Astrocyte (in vitro differentiated cells and primary cell): Measurements from ENCODE around the gene DOCK11. TPM values are rescaled to one million over a fixed set of nuclear protein-coding genes. Genes with fewer than 3 reads are reported as not detected.
"Not testable (repeated sequence)": the region's sequence is repeated elsewhere in the genome, so short reads cannot be mapped to it uniquely, and the experiment has no call there.

Source experiments
- DNase-seq: peaks from one replicate; pipeline ENCODE4 v3.0.0-alpha.2; 2010; ENCODE audit warnings: low read depth
- FAIRE-seq: peaks from 2 replicates; lab custom pipeline; 2011; peaks lifted over from hg19 to GRCh38; lab: Jason Lieb, UNC
- H2AFZ ChIP-seq: 2 replicates; pipeline ENCODE4 v1.6.0; 2012; ENCODE audit warnings: low read depth, low read length, inconsistent platforms
- H3K27ac ChIP-seq: 2 replicates; pipeline ENCODE4 v1.5.1; 2011; ENCODE audit warnings: low read depth, low read length, inconsistent platforms
- H3K27me3 ChIP-seq: 2 replicates; pipeline ENCODE4 v1.6.0; 2011; ENCODE audit warnings: low read length, inconsistent platforms; ENCODE audit not compliant: insufficient read depth
- H3K36me3 ChIP-seq: 2 replicates; pipeline ENCODE4 v1.5.1; 2011; ENCODE audit warnings: low read length, inconsistent platforms; ENCODE audit not compliant: insufficient read depth
- H3K4me1 ChIP-seq: 2 replicates; pipeline ENCODE4 v1.5.1; 2011; ENCODE audit warnings: low read length, inconsistent platforms; ENCODE audit not compliant: insufficient read depth
- H3K4me2 ChIP-seq: 2 replicates; pipeline ENCODE4 v1.6.0; 2012; ENCODE audit warnings: low read length, inconsistent platforms
- H3K4me3 ChIP-seq: 2 replicates; pipeline ENCODE4 v1.5.1; 2011; ENCODE audit warnings: low read depth, mild to moderate bottlenecking, low read length, inconsistent platforms; ENCODE audit not compliant: insufficient read depth
- H3K79me2 ChIP-seq: 2 replicates; pipeline ENCODE4 v1.6.0; 2012; ENCODE audit warnings: mild to moderate bottlenecking, low read length, inconsistent platforms; ENCODE audit not compliant: insufficient read depth
- H3K9ac ChIP-seq: 2 replicates; pipeline ENCODE4 v1.6.0; 2012; ENCODE audit warnings: mild to moderate bottlenecking, low read length, inconsistent platforms
- H3K9me3 ChIP-seq: 2 replicates; pipeline ENCODE4 v1.5.1; 2012; ENCODE audit warnings: low read depth, mild to moderate bottlenecking, low read length, inconsistent platforms; ENCODE audit not compliant: insufficient read depth
- H4K20me1 ChIP-seq: 2 replicates; pipeline ENCODE4 v1.6.0; 2012; ENCODE audit warnings: low read length, inconsistent platforms; ENCODE audit not compliant: insufficient read depth
- H3K27ac Mint-ChIP-seq: one replicate; pipeline ENCODE4 v1.8.0; 2021; ENCODE audit warnings: mild to moderate bottlenecking, mixed read lengths; ENCODE audit not compliant: unreplicated experiment
- H3K27me3 Mint-ChIP-seq: one replicate; pipeline ENCODE4 v1.8.0; 2021; ENCODE audit warnings: low read depth, mixed read lengths; ENCODE audit not compliant: unreplicated experiment
- H3K36me3 Mint-ChIP-seq: one replicate; pipeline ENCODE4 v1.8.0; 2021; ENCODE audit warnings: low read depth, mixed read lengths; ENCODE audit not compliant: unreplicated experiment
- H3K4me1 Mint-ChIP-seq: one replicate; pipeline ENCODE4 v1.8.0; 2021; ENCODE audit warnings: low read depth, mixed read lengths; ENCODE audit not compliant: unreplicated experiment
- H3K4me3 Mint-ChIP-seq: one replicate; pipeline ENCODE4 v1.8.0; 2021; ENCODE audit warnings: mild to moderate bottlenecking, moderate library complexity, mixed read lengths; ENCODE audit not compliant: unreplicated experiment
- H3K9me3 Mint-ChIP-seq: one replicate; pipeline ENCODE4 v1.8.0; 2021; ENCODE audit warnings: mild to moderate bottlenecking, mixed read lengths; ENCODE audit not compliant: unreplicated experiment
- EZH2 ChIP-seq: IDR thresholded peaks from 2 replicates; pipeline ENCODE4 v1.6.1; 2012; ENCODE audit warnings: mild to moderate bottlenecking, low read length, inconsistent platforms; ENCODE audit not compliant: insufficient read depth
- total RNA-seq: library from RNA; stranded (reverse); gene quantifications from 2 replicates; pipeline ENCODE4 v1.2.1, GENCODE V29; 2021
- TF ChIP-seq, protein P1 (sequence below): IDR thresholded peaks from 2 replicates; pipeline ENCODE4 v1.5.1; 2011; ENCODE audit warnings: low read depth, mild to moderate bottlenecking, inconsistent platforms, low read length, moderate library complexity; ENCODE audit not compliant: insufficient read depth

DOCK11 gene
- total RNA-seq, 1 donor from 2014 or later: 4.7 TPM

DNA sequence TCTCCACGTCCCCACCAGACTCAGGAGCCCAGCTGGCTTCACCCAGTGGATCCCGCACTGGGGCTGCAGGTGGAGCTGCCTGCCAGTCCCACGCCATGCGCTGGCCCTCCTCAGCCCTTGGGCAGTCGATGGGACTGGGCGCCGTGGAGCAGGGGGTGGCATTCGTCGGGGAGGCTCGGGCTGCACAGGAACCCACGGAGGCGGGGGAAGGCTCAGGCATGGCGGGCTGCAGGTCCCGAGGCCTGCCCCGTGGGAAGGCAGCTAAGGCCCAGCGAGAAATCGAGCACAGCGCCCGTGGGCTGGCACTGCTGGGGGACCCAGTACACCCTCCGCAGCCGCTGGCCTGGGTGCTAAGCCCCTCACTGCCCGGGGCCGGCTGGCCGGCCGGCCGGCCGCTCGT is 221.2 kb downstream of the DOCK11 start:
- FAIRE-seq, H3K9me3 Mint-ChIP-seq: not testable (repeated sequence)

DNA sequence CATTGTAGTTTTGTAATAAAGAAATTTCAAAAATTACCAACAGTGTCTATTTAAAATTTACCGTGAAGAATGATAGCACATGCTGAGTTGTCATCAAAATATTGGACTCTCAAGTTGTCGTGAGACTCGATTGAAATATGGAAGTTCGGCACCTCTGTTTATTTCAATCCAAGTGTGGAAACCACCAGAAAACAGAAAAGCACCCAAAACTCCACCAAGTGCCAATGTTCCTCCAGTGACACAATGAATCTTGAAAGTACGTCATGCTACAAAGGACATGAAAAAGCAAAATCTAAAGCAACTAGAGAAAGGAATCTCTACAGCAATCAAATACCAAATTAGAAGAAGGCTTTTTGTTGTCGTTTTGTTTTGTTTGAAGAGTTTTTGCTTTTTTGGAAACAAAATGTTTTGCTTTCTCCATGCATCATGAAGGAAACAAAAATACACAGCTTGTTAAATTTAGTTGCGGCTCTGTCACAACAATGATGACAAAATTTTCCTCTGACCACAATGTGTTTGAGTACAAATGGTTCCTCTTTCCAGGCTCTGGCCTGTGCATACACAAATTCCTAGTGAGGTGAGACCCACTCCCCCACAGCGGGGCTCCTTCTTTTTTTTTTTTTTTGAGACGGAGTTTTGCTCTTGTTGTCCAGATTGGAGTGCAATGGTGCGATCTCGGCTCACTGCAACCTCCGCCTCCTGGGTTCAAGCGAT is 222.2 kb downstream of the DOCK11 start:
- H3K4me3 Mint-ChIP-seq: no peak overlapping the region
- H3K36me3 Mint-ChIP-seq: no peaks in the 10 kb centered on the region
- Histone ChIP-seq H3K36me3 (no peaks in the 10 kb centered on the region), H3K27me3 (no peaks in the 10 kb centered on the region), H4K20me1 (no peaks in the 10 kb centered on the region), H3K4me3 (no peak overlapping the region), H3K9ac (no peak overlapping the region), H3K79me2 (no peaks in the 10 kb centered on the region), H3K9me3 (no peaks in the 10 kb centered on the region), H2AFZ (no peak overlapping the region), H3K4me2 (no peak overlapping the region), H3K4me1 (no peaks in the 10 kb centered on the region), H3K27ac (no peak overlapping the region)
- DNase-seq: no peak
- peak; percentile 73 for FAIRE-seq
- TF ChIP-seq, protein P1, sequence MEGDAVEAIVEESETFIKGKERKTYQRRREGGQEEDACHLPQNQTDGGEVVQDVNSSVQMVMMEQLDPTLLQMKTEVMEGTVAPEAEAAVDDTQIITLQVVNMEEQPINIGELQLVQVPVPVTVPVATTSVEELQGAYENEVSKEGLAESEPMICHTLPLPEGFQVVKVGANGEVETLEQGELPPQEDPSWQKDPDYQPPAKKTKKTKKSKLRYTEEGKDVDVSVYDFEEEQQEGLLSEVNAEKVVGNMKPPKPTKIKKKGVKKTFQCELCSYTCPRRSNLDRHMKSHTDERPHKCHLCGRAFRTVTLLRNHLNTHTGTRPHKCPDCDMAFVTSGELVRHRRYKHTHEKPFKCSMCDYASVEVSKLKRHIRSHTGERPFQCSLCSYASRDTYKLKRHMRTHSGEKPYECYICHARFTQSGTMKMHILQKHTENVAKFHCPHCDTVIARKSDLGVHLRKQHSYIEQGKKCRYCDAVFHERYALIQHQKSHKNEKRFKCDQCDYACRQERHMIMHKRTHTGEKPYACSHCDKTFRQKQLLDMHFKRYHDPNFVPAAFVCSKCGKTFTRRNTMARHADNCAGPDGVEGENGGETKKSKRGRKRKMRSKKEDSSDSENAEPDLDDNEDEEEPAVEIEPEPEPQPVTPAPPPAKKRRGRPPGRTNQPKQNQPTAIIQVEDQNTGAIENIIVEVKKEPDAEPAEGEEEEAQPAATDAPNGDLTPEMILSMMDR: no peak
- no peaks in the 10 kb centered on the region for H3K9me3 Mint-ChIP-seq
- H3K27me3 Mint-ChIP-seq: no peaks in the 10 kb centered on the region
- H3K27ac Mint-ChIP-seq: no peak overlapping the region
- H3K4me1 Mint-ChIP-seq: no peaks in the 10 kb centered on the region

More for the DNA sequence above, 221.2 kb downstream of the DOCK11 start:
- H3K27ac ChIP-seq, H4K20me1 ChIP-seq, H3K36me3 ChIP-seq, H3K4me3 Mint-ChIP-seq, H3K9me3 ChIP-seq, H3K79me2 ChIP-seq, H3K27me3 Mint-ChIP-seq, DNase-seq, H3K36me3 Mint-ChIP-seq, H3K4me1 ChIP-seq, H3K27ac Mint-ChIP-seq, H3K27me3 ChIP-seq, H3K4me2 ChIP-seq, H3K4me1 Mint-ChIP-seq, H3K4me3 ChIP-seq, H2AFZ ChIP-seq, H3K9ac ChIP-seq: not testable (repeated sequence)

DNA sequence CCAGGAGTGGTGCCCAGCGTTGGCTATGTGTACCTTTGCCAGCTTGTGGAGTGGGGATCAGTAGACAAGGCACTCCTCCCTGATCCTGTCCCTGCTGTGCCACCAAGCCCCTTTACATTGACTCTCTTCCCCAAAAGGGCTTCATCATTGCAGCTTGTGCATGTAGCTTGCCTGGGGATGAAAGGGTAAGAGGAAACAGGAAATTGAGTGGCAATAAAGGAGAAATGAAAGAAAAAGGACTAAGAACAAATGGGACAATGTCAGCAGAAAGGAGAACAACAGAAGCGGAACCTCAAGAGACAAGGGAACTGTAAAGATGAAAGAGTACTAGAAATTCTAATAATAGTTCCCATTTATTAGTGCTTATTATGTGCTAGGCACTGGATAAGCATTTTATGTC is 223.1 kb downstream of the DOCK11 start:
- H3K79me2 ChIP-seq: no peaks in the 10 kb centered on the region
- no peaks in the 10 kb centered on the region for H3K36me3 ChIP-seq
- H3K27me3 Mint-ChIP-seq: no peaks in the 10 kb centered on the region
- FAIRE-seq (no peak), DNase-seq (no peak)
- no peaks in the 10 kb centered on the region for H3K4me1 Mint-ChIP-seq
- H3K4me3 Mint-ChIP-seq: no peak overlapping the region
- no peaks in the 10 kb centered on the region for H3K27me3 ChIP-seq
- H3K36me3 Mint-ChIP-seq: no peaks in the 10 kb centered on the region
- H3K27ac ChIP-seq: no peak overlapping the region
- H3K27ac Mint-ChIP-seq: no peak overlapping the region
- no peak overlapping the region for H3K4me2 ChIP-seq
- no peak overlapping the region for H3K4me3 ChIP-seq
- no peaks in the 10 kb centered on the region for H3K9me3 Mint-ChIP-seq
- no peaks in the 10 kb centered on the region for H4K20me1 ChIP-seq
- H2AFZ ChIP-seq: no peak overlapping the region
- no peak for TF ChIP-seq EZH2
- TF ChIP-seq, protein P1: no peak
- no peaks in the 10 kb centered on the region for H3K9me3 ChIP-seq
- no peak overlapping the region for H3K9ac ChIP-seq
- H3K4me1 ChIP-seq: no peaks in the 10 kb centered on the region
